OCI-LY7 (cell line): Measurements from ENCODE around the gene TMEM63A.

Experiments used
- EZH2phosphoT487 ChIP-seq: fragments of 200-600 bp; sonication (generic); IDR thresholded peaks from 2 replicates; pipeline ENCODE4 v1.6.1; 2018; ENCODE audit warnings: low read depth, borderline replicate concordance, mild to moderate bottlenecking, mixed run types, antibody characterized with exemption, low read length, moderate library complexity, mixed read lengths
- TF ChIP-seq, protein P1 (sequence below): fragments of 200-600 bp; sonication (generic); conservative IDR thresholded peaks from 2 replicates; pipeline ENCODE4 v1.5.1; 2014; ENCODE audit warnings: mild to moderate bottlenecking, antibody characterized with exemption, low read length, moderate library complexity, mixed read lengths

DNA sequence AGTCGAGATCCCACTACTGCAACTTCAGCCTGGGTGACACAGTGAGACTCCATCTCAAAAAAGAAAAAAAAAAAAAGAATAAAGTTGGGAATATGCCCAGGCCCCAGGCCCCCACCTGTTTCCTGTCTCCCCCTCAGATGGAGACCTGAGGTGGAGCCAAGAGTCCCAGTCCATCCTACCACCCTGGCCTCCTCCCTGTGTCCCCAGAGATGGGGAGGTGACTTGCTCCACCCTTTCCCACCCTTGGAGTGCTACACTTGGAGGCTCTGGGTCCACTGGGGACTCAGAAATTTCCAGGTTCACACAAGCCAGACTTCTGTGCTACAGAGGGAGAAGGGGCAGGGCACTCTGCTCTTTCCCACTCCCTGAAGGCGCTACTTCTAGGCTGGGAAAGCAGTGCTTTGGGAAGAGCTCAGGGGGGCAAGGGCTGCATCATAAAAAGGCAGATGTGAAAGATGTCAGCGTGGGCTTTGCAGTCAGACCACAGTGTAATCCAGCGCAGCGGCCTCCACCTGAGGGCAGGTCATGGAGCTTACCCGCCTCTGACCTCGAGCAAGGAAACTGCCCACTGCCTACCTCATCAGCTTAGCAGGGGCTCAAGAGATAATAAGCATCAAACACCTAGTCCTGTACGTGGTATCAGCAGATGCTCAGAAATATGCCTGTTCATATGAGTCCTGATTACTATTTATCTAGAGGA, 13.4 kb downstream of the TMEM63A start:
- TF ChIP-seq, protein P1, sequence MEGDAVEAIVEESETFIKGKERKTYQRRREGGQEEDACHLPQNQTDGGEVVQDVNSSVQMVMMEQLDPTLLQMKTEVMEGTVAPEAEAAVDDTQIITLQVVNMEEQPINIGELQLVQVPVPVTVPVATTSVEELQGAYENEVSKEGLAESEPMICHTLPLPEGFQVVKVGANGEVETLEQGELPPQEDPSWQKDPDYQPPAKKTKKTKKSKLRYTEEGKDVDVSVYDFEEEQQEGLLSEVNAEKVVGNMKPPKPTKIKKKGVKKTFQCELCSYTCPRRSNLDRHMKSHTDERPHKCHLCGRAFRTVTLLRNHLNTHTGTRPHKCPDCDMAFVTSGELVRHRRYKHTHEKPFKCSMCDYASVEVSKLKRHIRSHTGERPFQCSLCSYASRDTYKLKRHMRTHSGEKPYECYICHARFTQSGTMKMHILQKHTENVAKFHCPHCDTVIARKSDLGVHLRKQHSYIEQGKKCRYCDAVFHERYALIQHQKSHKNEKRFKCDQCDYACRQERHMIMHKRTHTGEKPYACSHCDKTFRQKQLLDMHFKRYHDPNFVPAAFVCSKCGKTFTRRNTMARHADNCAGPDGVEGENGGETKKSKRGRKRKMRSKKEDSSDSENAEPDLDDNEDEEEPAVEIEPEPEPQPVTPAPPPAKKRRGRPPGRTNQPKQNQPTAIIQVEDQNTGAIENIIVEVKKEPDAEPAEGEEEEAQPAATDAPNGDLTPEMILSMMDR, result no peak
- no peak for TF ChIP-seq EZH2phosphoT487
